ENCODE measurements around the gene EXOSC5. TPM values are rescaled to one million over a fixed set of nuclear protein-coding genes. Genes with fewer than 3 reads are reported as not detected.

EXOSC5 gene
- total and polyA plus RNA-seq, 10 of the 15 experiments (the other 5 are each of a cell fraction or from before 2014, with no cell fraction given), result 15.8 to 123 (median 52.7) TPM

DNA sequence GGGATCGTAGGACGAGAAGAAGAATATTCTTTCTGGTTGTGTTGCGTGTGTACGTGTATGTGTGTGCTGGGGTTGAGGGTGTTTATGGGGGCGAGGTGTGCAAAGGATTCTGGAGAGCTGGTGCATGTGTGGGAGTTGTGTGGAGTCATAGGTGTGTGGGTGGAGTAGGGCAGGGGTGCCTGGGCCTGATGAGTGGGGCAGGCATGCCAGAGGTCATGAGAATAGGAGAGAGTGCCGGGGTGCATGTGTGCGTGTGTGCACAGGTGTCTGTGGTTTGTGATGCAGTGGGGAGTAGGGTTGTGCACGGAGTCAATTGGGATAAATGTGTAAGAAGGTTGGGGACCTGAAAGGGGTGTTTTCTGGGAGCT lies 20.2 kb downstream of the EXOSC5 start:
- FAIRE-seq, result no peak
- 0 out of 2 replicates have a peak overlapping the region, but pooled peaks have one; percentile 6 for H3K4me3 ChIP-seq
- SMC1A ChIA-PET (ENCODE audit: uncharacterized antibody, unreplicated experiment), result interaction anchor here (4.8 kb wide), 1 partner anchor 13 kb away, joined by 24 read pairs; the partner anchor contains the start of gene B9D2

More for the DNA sequence above, 20.2 kb downstream of the EXOSC5 start:
- Histone ChIP-seq H4K20me1 (ENCODE audit: control insufficient read depth, insufficient read depth) (no peaks in the 10 kb centered on the region), H3K4me2 (ENCODE audit: control insufficient read depth, insufficient read depth) (peak overlapping the region; percentile 73; the same call in 1 of the 2 replicates), H3K36me3 (ENCODE audit: control insufficient read depth in 2 of 2, insufficient read depth in 2 of 2, low read length in 1 of 2) (no peaks in the 10 kb centered on the region; a peak in 2 of 4 replicates), H3K27ac (ENCODE audit: control insufficient read depth, insufficient read depth) (no peak overlapping the region), H3K9me3 (replicated peaks; ENCODE audit: control insufficient read depth, insufficient read depth, low read length) (no peaks in the 10 kb centered on the region), H3K79me2 (ENCODE audit: control insufficient read depth, insufficient read depth, low read length) (no peaks in the 10 kb centered on the region), H3K27me3 (replicated peaks in 1 of 2; ENCODE audit: control insufficient read depth in 2 of 2, insufficient read depth in 2 of 2, low read length in 1 of 2) (no peaks in the 10 kb centered on the region), H3K9ac (ENCODE audit: control insufficient read depth, insufficient read depth, low read length) (no peak overlapping the region), H3K4me1 (ENCODE audit: control insufficient read depth, insufficient read depth, low read length) (peaks cover 21% of the 10 kb centered on the region), H2AFZ (ENCODE audit: control insufficient read depth, low read depth, low read length) (0 out of 2 replicates have a peak overlapping the region, but pooled peaks have one; percentile 28)
- 88% methylated on average over 7 of the region's 8 CpGs for WGBS (ENCODE audit: insufficient coverage, insufficient replicate concordance, low lambda C conversion rate, missing lambda C conversion rate)
- ChIA-PET CTCF (interaction anchor here (1.6 kb wide), 1 partner anchor 9 kb away, joined by 7 read pairs; no protein-coding TSS in a partner anchor), RAD21 (ENCODE audit: unreplicated experiment) (no interaction called here), POLR2A (interaction anchor here (1.3 to 1.5 kb wide), 2 partner anchors 9 to 11 kb away, joined by 10 to 11 read pairs; no protein-coding TSS in a partner anchor)
- intact Hi-C loops (cut with micrococcal nuclease; ENCODE audit: unreplicated experiment), result no loop called here
- DNase-seq (ENCODE audit: low read depth, low spot score), result no peak
- TF ChIP-seq EGR1 (IDR thresholded peaks at IDR 0.05; ENCODE audit: borderline replicate concordance in 1 of 2, low read depth in 2 of 2, low read length in 2 of 2) (0 out of 3 replicates have a peak, but pooled peaks of 1 of the 2 experiments have one; percentile 31), RUNX3 (IDR thresholded peaks at IDR 0.05; ENCODE audit: low read length) (peak; percentile 56), SMAD5 (IDR thresholded peaks at IDR 0.05; ENCODE audit: low read depth) (no peak), IRF5 (IDR thresholded peaks at IDR 0.05; ENCODE audit: borderline replicate concordance) (no peak), NBN (IDR thresholded peaks at IDR 0.05) (0 out of 2 replicates have a peak, but pooled peaks have one; percentile 22), MLLT1 (IDR thresholded peaks at IDR 0.05) (0 out of 2 replicates have a peak, but pooled peaks have one; percentile 39)
- TF ChIP-seq, protein P1, sequence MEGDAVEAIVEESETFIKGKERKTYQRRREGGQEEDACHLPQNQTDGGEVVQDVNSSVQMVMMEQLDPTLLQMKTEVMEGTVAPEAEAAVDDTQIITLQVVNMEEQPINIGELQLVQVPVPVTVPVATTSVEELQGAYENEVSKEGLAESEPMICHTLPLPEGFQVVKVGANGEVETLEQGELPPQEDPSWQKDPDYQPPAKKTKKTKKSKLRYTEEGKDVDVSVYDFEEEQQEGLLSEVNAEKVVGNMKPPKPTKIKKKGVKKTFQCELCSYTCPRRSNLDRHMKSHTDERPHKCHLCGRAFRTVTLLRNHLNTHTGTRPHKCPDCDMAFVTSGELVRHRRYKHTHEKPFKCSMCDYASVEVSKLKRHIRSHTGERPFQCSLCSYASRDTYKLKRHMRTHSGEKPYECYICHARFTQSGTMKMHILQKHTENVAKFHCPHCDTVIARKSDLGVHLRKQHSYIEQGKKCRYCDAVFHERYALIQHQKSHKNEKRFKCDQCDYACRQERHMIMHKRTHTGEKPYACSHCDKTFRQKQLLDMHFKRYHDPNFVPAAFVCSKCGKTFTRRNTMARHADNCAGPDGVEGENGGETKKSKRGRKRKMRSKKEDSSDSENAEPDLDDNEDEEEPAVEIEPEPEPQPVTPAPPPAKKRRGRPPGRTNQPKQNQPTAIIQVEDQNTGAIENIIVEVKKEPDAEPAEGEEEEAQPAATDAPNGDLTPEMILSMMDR (IDR thresholded peaks at IDR 0.05 in 2 of 3, conservative IDR thresholded peaks at IDR 0.05 in 1 of 3; ENCODE audit: control insufficient read depth in 2 of 3, extremely low read depth in 1 of 3, insufficient read depth in 1 of 3, low read depth in 3 of 3, low read length in 3 of 3), result no peak
- in situ Hi-C loops (cut with MboI), result no loop called here
- no peak for ATAC-seq
- BruUV-seq (replicated peaks), result no TSS peak

Data from GM12878 (cell line).